GM10266 (cell line): ENCODE data around the gene NLN.

Experiments used
- DNase-seq: peaks from one replicate; pipeline ENCODE4 v3.0.0; 2012; ENCODE audit errors: extremely low spot score
- TF ChIP-seq, protein P1 (sequence below): IDR thresholded peaks from 2 replicates; pipeline ENCODE4 v1.5.1; 2012; ENCODE audit warnings: mild to moderate bottlenecking, low read depth; ENCODE audit not compliant: control insufficient read depth, insufficient read depth; ENCODE audit errors: missing control alignments

NLN gene

DNA sequence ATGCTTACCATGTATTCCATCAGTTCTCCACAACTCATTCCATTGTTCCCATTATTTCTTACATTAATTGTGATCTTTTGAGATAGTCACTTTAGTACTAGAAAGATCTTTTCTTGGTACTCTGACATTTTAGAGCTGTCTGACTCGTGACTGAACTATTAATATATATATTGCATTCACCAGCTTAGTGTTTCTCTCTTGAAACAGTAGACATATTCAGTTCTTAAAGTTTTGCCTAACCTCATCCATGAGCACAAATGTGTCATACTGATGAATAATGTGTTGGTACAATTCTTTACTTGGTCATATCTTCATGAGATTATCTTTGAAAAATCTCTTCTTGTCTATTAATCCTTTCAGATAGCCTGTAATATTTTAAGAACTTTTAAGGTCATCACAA is 74.3 kb downstream of the NLN start:
- DNase-seq: no peak
- TF ChIP-seq, protein P1, sequence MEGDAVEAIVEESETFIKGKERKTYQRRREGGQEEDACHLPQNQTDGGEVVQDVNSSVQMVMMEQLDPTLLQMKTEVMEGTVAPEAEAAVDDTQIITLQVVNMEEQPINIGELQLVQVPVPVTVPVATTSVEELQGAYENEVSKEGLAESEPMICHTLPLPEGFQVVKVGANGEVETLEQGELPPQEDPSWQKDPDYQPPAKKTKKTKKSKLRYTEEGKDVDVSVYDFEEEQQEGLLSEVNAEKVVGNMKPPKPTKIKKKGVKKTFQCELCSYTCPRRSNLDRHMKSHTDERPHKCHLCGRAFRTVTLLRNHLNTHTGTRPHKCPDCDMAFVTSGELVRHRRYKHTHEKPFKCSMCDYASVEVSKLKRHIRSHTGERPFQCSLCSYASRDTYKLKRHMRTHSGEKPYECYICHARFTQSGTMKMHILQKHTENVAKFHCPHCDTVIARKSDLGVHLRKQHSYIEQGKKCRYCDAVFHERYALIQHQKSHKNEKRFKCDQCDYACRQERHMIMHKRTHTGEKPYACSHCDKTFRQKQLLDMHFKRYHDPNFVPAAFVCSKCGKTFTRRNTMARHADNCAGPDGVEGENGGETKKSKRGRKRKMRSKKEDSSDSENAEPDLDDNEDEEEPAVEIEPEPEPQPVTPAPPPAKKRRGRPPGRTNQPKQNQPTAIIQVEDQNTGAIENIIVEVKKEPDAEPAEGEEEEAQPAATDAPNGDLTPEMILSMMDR: no peak

DNA sequence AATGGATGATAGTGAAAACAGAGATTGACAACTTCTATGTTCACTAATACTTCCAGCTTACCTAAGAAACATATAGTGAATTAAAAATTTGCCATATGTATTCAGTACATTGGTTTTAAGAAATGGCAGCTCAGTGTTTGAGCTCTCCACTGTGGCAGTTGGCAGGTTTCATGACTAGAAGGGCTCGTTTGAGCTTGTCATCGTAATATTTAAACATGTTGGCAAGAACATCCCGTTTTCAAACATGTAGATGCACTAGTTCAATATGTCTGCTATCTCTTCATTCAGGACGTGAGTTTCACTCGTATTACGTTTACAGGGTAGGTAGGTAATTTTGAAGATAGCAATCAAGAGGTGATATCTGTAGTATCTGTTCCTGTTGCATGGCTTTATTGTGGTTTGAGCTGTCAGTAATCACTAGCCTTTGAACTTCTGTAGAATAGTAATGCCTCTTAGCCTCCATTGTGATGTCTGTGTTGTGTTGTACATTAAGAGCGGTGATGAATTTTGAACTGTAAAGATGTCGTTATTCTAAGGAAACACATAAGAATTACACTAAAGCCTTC is 74.8 kb downstream of the NLN start:
- TF ChIP-seq, protein P1: no peak

DNA sequence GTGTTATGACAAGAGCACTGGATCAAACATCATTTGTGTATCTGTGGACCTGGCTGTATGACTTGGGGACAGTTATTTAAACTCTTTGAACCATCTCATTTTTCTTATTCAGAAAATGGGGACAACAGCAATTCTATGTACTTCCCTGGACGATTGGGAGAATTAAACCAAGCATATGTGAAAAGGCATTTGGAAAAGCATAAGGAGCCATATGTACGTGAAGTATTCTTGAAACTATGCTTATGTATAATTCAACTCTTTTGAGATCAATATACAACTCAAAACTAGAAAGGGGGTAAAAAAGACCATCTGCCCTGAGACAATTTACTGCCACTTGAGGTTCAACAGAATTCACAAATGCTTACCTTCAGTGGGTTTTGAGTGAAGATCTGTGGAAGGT is 75.5 kb downstream of the NLN start:
- TF ChIP-seq, protein P1: no peak
- no peak for DNase-seq

More for the DNA sequence above, 74.8 kb downstream of the NLN start:
- no peak for DNase-seq

DNA sequence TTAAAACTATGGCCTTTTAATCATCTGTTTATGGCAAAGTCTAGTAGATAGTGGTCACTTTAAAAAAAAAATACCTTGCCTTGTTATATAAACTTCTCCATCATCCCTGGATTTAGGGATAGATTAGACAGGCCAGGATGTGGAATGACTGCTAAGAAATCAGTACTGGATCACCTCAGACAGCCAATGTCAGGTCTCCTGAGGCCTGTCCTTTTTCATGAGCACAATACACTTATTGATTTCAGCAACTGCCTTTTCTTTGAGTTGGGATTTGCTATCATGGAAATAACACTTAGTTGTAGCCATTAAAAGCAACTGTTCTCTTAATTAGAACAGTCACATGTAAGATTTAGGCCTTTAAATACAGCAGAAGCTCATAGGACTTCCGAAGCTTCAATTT is 77.9 kb downstream of the NLN start:
- TF ChIP-seq, protein P1: no peak
- no peak for DNase-seq

GRCh38 chr5:65800775-65801174 is 78.8 kb downstream of the NLN start:
- DNase-seq: no peak
- TF ChIP-seq, protein P1: no peak

GRCh38 chr5:65801352-65801783 is 79.4 kb downstream of the NLN start:
- TF ChIP-seq, protein P1: no peak
- no peak for DNase-seq

DNA sequence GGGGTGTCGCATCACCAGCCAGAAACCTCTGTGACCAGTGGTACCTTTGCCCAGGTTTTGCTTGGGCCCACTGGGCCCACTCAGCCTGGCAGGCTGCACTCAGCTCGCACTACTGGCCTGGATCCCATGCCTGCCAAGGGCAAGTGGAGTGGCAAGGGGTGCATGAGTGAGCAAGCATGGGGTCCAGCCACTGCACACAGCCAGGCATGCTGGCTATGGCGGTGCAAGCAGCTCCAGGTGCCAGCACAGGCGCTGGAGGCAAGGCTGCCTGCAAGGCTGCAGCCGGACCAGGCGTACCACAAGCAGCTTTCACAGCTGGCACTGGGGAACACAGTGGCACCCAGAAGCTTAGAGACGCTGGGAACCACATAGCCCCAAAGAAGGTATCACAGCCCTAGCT is 80.1 kb downstream of the NLN start:
- TF ChIP-seq, protein P1: no peak
- DNase-seq: no peak
